SIG-M5 (cell line): ENCODE results near the gene CXCL11.
"Not testable (repeated sequence)": the region's sequence is repeated elsewhere in the genome, so short reads cannot be mapped to it uniquely, and the experiment has no call there.

Experiments
- DNase-seq: peaks from one replicate; lab custom pipeline; 2025; lab: John Stamatoyannopoulos, UW

The CXCL11 gene

GRCh38 chr4:76000279-76000678 is 35.6 kb downstream of the CXCL11 start:
- DNase-seq = no peak

GRCh38 chr4:75998525-75999147 is 37.2 kb downstream of the CXCL11 start:
- not testable (repeated sequence) for DNase-seq

GRCh38 chr4:75997946-75998345 is 37.9 kb downstream of the CXCL11 start:
- DNase-seq = no peak

DNA sequence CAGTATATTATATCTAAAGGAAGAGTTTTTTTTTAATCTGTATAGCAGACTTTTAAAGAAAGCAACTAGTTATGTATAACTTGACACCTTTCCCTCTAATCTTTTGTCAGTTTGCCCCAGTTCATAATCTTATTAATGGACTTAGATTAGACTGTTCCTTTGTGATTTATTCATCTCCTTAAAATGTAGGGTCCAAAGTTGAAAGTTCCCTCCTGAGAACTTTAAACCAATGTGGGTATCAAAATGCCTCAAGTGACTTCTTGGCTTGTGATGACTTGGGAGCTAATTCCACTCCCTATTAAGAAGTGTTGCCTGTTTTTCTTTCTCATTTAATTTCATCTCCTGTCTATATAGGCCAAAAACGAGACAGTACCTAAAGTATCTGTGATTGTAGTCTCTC is 38.8 kb downstream of the CXCL11 start:
- DNase-seq = no peak

DNA sequence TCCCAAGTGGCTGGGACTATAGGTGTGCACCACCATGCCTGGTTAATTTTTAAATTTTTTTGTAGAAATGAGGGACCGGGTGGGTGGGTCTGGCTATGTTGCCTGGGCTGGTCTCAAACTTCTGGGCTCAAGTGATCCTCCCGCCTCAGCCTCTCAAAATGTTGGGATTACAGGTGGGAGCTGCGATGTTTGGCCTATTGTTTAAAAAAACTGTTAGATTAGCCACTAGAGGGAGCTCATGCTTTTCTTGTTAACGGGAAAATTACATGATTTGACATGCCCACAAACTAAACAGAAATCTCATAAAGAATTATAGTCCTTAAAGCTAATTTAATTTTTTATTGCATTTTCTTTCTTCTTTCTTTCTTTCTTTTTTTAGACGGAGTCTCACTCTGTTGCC is 40.1 kb downstream of the CXCL11 start:
- no peak for DNase-seq

GRCh38 chr4:75992462-75992861 is 43.4 kb downstream of the CXCL11 start:
- no peak for DNase-seq

DNA sequence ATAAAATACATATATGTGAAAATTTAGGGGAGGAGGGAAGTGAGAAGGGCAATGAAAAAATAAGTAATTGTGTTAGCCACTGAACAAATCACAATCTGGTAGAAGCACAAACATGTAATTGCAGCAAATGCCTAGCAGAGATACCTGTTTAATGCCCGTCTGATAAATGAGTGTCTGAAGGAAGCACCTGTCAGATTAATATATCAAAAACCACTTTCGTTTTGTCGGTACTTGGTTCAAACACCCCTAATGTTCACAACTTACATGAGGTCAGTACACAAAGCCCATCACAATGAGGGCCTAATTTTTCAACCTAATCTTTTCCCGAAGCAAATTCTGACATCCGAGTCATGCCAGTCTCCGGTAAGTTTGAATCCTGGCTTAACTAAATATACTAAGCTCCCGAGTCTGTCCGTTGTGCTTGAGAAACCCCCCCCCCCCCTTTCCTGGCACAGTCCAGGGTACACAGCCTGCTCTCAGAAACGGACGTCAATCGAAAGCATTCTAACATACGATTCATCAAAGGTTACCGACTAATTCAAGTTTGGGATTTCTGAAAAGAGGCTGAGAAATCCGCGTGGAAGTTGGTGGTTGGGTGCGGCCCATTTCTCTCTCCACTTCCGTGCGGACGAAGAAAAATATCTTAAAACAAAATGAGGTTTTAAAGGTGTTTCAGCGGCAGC is 45.9 kb downstream of the CXCL11 start:
- no peak for DNase-seq

DNA sequence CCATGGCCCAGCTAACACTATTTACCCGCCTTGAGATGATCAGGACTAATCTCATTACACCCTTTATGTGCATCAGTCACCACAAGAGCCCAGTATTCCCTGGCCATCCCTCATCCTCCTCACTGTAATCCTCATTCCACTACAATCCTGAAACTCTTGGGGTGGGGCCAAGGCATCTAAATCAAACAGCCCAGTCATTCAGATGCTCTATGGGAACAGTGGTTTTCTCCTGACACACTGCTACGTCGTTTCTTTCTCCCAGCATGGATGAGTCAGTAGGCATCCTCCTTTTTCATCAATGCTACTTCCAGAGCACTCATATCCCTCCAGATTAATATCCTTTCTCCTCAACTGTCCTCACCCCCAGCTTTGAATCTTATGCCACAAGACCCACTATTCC is 50.8 kb downstream of the CXCL11 start:
- no peak for DNase-seq
